Measurements from ENCODE around the gene JMJD8.

The JMJD8 gene

GRCh38 chr16:642189-643049 is 41.7 kb downstream of the JMJD8 start:
- DNase-seq (ENCODE audit: low spot score), result no peak

GRCh38 chr16:641326-642188 is 42.6 kb downstream of the JMJD8 start, which contains the start of gene MCRIP2:
Gene MCRIP2, plus strand, starts transcription at chr16:641828. Its CDS starts 164 bp downstream, at chr16:641992.
- DNase-seq (ENCODE audit: low spot score), result peak; percentile 87

- no peak for DNase-seq (ENCODE audit: low spot score)
These were observed 43.5 kb downstream of the JMJD8 start for GRCh38 chr16:640614-641013.

- DNase-seq (ENCODE audit: low spot score), result no peak
These were observed 45.3 kb downstream of the JMJD8 start for GRCh38 chr16:638836-639235.

- peak; percentile 64 for DNase-seq (ENCODE audit: low spot score)
These were observed 46.0 kb downstream of the JMJD8 start for GRCh38 chr16:638034-638543.

GRCh38 chr16:637081-638018 is 46.8 kb downstream of the JMJD8 start:
- peak; percentile 78 for DNase-seq (ENCODE audit: low spot score)

GRCh38 chr16:636206-637080 is 47.7 kb downstream of the JMJD8 start, which contains the start of gene METTL26:
Gene METTL26, minus strand, starts transcription at chr16:636305. Its CDS starts 15 bp downstream, at chr16:636290.
- peak; percentile 96 for DNase-seq (ENCODE audit: low spot score)

- DNase-seq (ENCODE audit: low spot score), result no peak
These were observed 48.4 kb downstream of the JMJD8 start for GRCh38 chr16:635573-636205.

- DNase-seq (ENCODE audit: low spot score), result no peak
These were observed 49.1 kb downstream of the JMJD8 start for GRCh38 chr16:634996-635395.

GRCh38 chr16:634051-634670 is 50.0 kb downstream of the JMJD8 start:
- no peak for DNase-seq (ENCODE audit: low spot score)

GRCh38 chr16:633336-634050 is 50.6 kb downstream of the JMJD8 start:
- no peak for DNase-seq (ENCODE audit: low spot score)

GRCh38 chr16:632486-633335 is 51.4 kb downstream of the JMJD8 start:
- no peak for DNase-seq (ENCODE audit: low spot score)

GRCh38 chr16:631808-632358 is 52.3 kb downstream of the JMJD8 start:
- DNase-seq (ENCODE audit: low spot score), result no peak
